Measurements from ENCODE around the gene PKNOX2.

PKNOX2 gene

GRCh38 chr11:125479137-125479536 is 314.6 kb downstream of the PKNOX2 start:
- DNase-seq (ENCODE audit: low spot score) = no peak

GRCh38 chr11:125481531-125481930 is 317.0 kb downstream of the PKNOX2 start:
- peak; percentile 99 for DNase-seq (ENCODE audit: low spot score)
